ENCODE measurements around the gene BBOF1. TPM values are rescaled to one million over a fixed set of nuclear protein-coding genes. Genes with fewer than 3 reads are reported as not detected.

BBOF1 gene
- total RNA-seq, 1 experiment from 2014 or later: 1.5 TPM

- in situ Hi-C loops (cut with HindIII; ENCODE audit: low pct_unique_long_range_greater_than_20kb, low sequenced_read_pairs): no loop called here
- DNase-seq (ENCODE audit: low read depth): no peak
Observed at GRCh38 chr14:74081491-74081890, 62.3 kb downstream of the BBOF1 start.

- no peak for DNase-seq (ENCODE audit: low read depth)
- in situ Hi-C loops (cut with HindIII; ENCODE audit: low pct_unique_long_range_greater_than_20kb, low sequenced_read_pairs): no loop called here
Observed at GRCh38 chr14:74083161-74083560, 64.0 kb downstream of the BBOF1 start.

GRCh38 chr14:74083784-74084276 lies 64.7 kb downstream of the BBOF1 start:
- DNase-seq (ENCODE audit: low read depth): no peak
- in situ Hi-C loops (cut with HindIII; ENCODE audit: low pct_unique_long_range_greater_than_20kb, low sequenced_read_pairs): no loop called here

GRCh38 chr14:74084277-74085046 lies 65.3 kb downstream of the BBOF1 start, which contains the start of the genes ALDH6A1 and LIN52:
Gene ALDH6A1 (minus strand): TSS chr14:74084453. CDS start chr14:74084394, 59 bp downstream.
Gene LIN52 (plus strand): TSS chr14:74084956. CDS start chr14:74084975, 19 bp downstream.
- in situ Hi-C loops (cut with HindIII; ENCODE audit: low pct_unique_long_range_greater_than_20kb, low sequenced_read_pairs): no loop called here
- peak; percentile 100 for DNase-seq (ENCODE audit: low read depth)

GRCh38 chr14:74085047-74085637 lies 66.0 kb downstream of the BBOF1 start:
- no peak for DNase-seq (ENCODE audit: low read depth)
- in situ Hi-C loops (cut with HindIII; ENCODE audit: low pct_unique_long_range_greater_than_20kb, low sequenced_read_pairs): no loop called here

GRCh38 chr14:74085828-74086227 lies 66.7 kb downstream of the BBOF1 start:
- no peak for DNase-seq (ENCODE audit: low read depth)
- in situ Hi-C loops (cut with HindIII; ENCODE audit: low pct_unique_long_range_greater_than_20kb, low sequenced_read_pairs): no loop called here

- in situ Hi-C loops (cut with HindIII; ENCODE audit: low pct_unique_long_range_greater_than_20kb, low sequenced_read_pairs): no loop called here
- no peak for DNase-seq (ENCODE audit: low read depth)
Observed at GRCh38 chr14:74089251-74090020, 70.3 kb downstream of the BBOF1 start.

GRCh38 chr14:74105381-74105780 lies 86.2 kb downstream of the BBOF1 start:
- no peak for DNase-seq (ENCODE audit: low read depth)
- in situ Hi-C loops (cut with HindIII; ENCODE audit: low pct_unique_long_range_greater_than_20kb, low sequenced_read_pairs): no loop called here

GRCh38 chr14:74109369-74109768 lies 90.2 kb downstream of the BBOF1 start:
- in situ Hi-C loops (cut with HindIII; ENCODE audit: low pct_unique_long_range_greater_than_20kb, low sequenced_read_pairs): no loop called here
- DNase-seq (ENCODE audit: low read depth): no peak

- in situ Hi-C loops (cut with HindIII; ENCODE audit: low pct_unique_long_range_greater_than_20kb, low sequenced_read_pairs): loop anchor here (10.0 kb wide), 1 partner anchor 113 kb away; no protein-coding TSS in a partner anchor
- peak; percentile 17 for DNase-seq (ENCODE audit: low read depth)
Observed at GRCh38 chr14:74111395-74112216, 92.5 kb downstream of the BBOF1 start.

Other genes starting within 250 kb of the BBOF1 start
- gene PTGR2, start 167.5 kb upstream of the BBOF1 start, total RNA-seq (2014; rRNA removed; shearing (Covaris generic); ENCODE audit: low replicate concordance): 4.4 and 6.5 TPM in 2 replicates
- gene ZNF410, start 132.5 kb upstream of the BBOF1 start, total RNA-seq (2014; rRNA removed; shearing (Covaris generic); ENCODE audit: low replicate concordance): 45.6 and 67.7 TPM in 2 replicates
- 1.8 and 2.8 TPM in 2 replicates for gene FAM161B, start 69.3 kb upstream of the BBOF1 start, total RNA-seq (2014; rRNA removed; shearing (Covaris generic); ENCODE audit: low replicate concordance)
- 16.4 and 19.4 TPM in 2 replicates for gene COQ6, start 69.0 kb upstream of the BBOF1 start, total RNA-seq (2014; rRNA removed; shearing (Covaris generic); ENCODE audit: low replicate concordance)
- gene ENTPD5, start 61 bp upstream of the BBOF1 start, total RNA-seq (2014; rRNA removed; shearing (Covaris generic); ENCODE audit: low replicate concordance): 15.0 and 15.2 TPM in 2 replicates
- 20.0 and 20.1 TPM in 2 replicates for gene ALDH6A1, start 65.1 kb downstream of the BBOF1 start, total RNA-seq (2014; rRNA removed; shearing (Covaris generic); ENCODE audit: low replicate concordance)
- 8.6 and 17.6 TPM in 2 replicates for gene LIN52, start 65.6 kb downstream of the BBOF1 start, total RNA-seq (2014; rRNA removed; shearing (Covaris generic); ENCODE audit: low replicate concordance)
- gene VSX2, start 220.1 kb downstream of the BBOF1 start, total RNA-seq (2014; rRNA removed; shearing (Covaris generic); ENCODE audit: low replicate concordance): not detected in 2 replicates

Measured in Caki2 (cell line).